HG02885 (cell line): Measurements from ENCODE around the gene VKORC1.

Experiments
- ATAC-seq: cut with Tn5 transposase; IDR thresholded peaks from one replicate; pipeline ENCODE4 v1.9.1; 2021; ENCODE audit warnings: mild to moderate bottlenecking; ENCODE audit not compliant: unreplicated experiment, poor library complexity

Gene VKORC1

GRCh38 chr16:31130899-31131298, 36.3 kb upstream of the VKORC1 start:
- no peak for ATAC-seq

DNA sequence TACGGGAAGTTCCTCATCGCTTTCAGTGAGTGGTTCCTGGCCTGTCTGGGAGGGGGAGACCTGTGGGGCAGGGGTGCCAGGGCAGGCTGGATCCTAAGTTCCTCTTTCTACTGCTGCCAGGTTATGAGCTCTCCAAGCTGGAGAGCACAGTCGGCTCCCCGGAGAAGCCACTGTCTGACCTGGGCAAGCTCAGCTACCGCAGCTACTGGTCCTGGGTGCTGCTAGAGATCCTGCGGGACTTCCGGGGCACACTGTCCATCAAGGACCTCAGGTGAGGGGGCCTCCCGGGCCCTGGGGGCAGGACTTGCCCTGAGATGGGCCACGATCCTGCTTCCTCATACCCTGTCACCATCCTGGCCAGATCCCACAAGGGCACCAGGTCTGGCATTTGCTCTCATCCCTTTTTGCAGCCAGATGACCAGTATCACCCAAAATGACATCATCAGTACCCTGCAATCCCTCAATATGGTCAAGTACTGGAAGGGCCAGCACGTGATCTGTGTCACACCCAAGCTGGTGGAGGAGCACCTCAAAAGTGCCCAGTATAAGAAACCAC, 35.8 kb upstream of the VKORC1 start:
- ATAC-seq: no peak

DNA sequence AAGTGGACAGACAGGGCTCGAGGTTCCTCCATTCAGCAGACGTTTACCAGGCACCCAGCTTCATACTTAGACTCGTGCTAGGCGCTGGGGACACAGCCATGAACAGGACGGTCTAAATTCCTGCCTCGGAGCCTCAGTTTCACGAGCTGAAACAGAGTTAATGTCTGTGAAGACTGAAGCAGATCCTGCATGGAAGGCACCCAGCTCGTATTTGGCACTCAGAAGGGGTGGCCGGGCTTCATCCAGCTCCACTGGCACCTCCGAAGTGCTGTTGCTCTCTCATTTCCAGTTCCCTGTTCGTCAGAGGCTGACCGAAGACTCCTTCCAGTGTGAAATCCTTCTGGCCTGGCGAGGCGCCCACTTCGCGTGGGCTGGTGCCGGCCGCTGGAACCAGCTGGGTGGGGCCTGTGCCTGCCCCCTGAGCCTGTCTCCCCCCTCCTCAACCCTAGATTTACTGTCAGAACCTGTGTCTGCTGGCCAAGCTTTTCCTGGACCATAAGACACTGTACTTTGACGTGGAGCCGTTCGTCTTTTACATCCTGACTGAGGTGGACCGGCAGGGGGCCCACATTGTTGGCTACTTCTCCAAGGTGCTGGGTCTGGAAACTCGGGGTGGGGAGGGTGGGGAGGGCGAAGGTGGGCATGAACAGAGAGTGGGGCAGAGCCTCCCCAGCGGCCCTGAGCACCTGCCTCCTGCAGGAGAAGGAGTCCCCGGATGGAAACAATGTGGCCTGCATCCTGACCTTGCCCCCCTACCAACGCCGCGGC, 35.2 kb upstream of the VKORC1 start:
- no peak for ATAC-seq

GRCh38 chr16:31128711-31129567, 34.3 kb upstream of the VKORC1 start:
- no peak for ATAC-seq

GRCh38 chr16:31127182-31127581, 32.6 kb upstream of the VKORC1 start:
- ATAC-seq: no peak

- no peak for ATAC-seq
Measured at GRCh38 chr16:31125844-31126243, 31.2 kb upstream of the VKORC1 start.

DNA sequence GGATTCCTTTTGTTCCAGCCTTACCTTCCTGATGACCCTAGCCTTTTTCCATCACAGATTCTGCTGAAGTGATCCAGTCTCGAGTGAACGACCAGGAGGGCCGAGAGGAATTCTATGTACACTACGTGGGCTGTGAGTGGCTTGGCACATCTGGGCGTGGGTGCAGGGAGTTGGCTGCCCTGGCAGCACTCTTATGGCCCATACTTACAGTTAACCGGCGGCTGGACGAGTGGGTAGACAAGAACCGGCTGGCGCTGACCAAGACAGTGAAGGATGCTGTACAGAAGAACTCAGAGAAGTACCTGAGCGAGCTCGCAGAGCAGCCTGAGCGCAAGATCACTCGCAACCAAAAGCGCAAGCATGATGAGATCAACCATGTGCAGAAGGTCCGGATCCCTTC, 25.5 kb upstream of the VKORC1 start:
- no peak for ATAC-seq

GRCh38 chr16:31118223-31119155, 23.9 kb upstream of the VKORC1 start:
- ATAC-seq: no peak

- peak; percentile 89 for ATAC-seq
Measured at GRCh38 chr16:31117384-31118222, 23.0 kb upstream of the VKORC1 start, which contains the start of gene KAT8. TSS of gene KAT8 (plus strand) at chr16:31117664. CDS start at chr16:31117682, 18 bp downstream.

DNA sequence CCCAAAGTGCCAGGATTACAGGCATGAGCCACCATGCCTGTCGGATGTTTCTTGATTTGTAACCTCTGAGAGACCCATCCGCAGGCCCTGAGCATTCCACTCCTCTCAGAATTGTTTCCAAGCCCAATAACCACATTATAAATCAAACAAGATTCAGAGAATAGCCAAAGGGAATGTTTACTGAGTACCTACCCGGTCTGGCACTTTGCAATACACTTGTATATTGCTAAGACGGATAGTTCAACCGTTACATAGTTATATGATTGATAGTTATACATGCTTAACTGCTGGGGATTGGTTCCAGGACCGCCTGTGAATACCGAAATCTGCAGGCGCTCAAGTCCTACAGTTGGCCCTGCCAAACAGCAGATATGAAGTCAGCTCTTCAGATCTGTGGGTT, 19.9 kb upstream of the VKORC1 start:
- no peak for ATAC-seq

- ATAC-seq: no peak
Measured at GRCh38 chr16:31113121-31114120, 18.8 kb upstream of the VKORC1 start.

DNA sequence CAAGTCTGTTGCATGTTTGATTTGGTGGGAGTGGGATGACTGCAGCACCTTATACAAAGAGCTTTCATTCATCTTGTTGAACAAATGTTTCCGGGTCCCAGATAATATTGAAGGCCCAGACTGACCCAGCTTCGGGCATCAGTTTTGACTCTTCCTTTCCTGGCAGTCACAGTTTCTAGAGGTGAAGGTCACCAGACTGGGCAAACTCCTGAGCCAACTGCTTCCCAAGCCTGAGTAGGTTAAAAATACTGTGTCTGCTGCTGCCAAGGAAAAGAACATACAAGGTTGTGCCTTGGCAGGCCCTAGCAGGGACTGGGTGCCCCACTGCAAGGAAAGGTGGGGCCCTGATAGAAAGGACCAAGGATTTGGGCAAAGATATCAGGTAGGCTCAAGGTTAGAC, 18.1 kb upstream of the VKORC1 start:
- no peak for ATAC-seq

DNA sequence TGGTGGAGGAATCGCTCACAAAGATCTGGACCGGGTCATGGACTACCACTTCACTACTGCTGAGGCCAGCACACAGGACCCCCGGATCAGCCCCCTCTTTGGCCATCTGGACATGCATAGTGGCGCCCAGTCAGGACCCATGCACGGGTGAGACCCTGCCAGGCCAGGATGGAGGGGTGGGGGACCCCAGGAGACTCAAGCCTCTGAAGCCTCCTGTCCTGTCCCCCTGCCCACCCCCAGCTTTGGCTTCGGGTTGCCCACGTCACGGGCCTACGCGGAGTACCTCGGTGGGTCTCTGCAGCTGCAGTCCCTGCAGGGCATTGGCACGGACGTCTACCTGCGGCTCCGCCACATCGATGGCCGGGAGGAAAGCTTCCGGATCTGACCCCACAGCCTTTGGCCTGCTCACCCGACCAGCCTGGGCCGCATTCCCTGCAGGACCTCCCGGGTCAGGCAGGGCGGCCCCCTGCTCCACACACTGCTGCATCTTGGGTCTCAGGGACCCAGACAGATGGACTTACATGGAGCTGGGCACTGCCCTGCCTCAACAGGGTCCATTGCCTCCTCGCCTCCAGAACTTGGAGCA, 17.4 kb upstream of the VKORC1 start:
- no peak for ATAC-seq

DNA sequence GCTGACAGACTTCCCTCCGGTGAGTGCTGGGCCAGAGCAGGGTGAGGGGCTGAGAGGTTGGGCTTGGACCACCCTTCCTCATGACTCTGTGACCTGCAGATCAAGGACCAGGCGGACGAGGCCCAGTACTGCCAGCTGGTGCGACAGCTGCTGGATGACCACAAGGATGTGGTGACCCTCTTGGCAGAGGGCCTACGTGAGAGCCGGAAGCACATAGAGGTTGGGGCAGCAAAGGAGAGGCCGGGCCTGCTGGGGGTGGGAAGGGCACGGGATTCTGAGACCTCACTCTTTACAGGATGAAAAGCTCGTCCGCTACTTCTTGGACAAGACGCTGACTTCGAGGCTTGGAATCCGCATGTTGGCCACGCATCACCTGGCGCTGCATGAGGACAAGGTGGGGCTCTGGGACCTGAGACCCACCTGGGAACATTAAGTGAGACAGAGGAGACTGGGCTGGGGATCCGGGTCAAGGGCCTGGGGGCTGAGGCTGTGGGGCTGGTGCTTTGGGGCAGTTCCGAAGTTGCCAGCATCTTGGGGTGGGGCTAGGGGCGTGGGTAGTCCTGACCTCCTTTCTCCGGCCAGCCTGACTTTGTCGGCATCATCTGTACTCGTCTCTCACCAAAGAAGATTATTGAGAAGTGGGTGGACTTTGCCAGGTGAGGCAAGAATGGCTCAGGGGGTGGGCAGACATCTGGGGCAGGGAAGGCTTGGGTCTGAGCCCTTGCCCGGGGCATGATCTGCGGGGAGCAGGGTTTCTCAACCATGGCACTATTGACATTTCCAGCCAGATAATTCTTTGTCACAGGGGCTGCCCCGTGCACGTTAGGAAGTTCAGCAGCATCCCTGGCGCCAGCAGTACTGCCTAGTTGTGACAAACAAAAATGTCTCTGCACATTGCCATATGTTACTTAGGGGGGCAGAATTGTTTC, 15.8 kb upstream of the VKORC1 start:
- ATAC-seq: no peak

GRCh38 chr16:31109622-31110021, 15.0 kb upstream of the VKORC1 start:
- no peak for ATAC-seq

DNA sequence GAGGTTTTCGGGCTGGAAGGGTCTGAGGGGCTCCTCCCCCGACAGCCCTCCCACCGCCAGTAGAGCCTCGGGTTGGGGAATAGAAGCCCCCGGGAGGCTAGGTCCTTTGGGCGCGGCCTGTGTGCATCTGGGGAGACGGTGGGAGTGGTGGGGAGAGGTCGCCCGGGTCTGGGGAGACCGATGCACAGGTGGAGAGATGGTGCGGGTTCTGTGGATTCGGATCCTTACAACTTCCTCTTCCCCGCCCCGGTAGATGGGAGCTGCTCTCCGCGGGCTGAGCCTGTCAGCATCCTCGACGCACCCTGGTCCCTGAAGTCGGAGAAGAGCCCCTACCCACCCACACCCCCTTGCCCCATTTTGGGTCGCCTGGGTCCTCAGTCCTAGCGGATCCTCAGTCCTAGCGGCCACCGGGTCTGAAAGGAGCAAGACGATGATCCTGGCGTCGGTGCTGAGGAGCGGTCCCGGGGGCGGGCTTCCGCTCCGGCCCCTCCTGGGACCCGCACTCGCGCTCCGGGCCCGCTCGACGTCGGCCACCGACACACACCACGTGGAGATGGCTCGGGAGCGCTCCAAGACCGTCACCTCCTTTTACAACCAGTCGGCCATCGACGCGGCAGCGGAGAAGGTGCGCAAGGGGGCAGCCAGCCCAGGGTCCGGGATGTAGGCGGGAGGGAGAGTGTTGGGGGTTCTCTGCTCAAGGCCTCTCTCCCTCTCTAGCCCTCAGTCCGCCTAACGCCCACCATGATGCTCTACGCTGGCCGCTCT, 14.4 kb upstream of the VKORC1 start:
- ATAC-seq: no peak
